Progenitor cell of endocrine pancreas (in vitro differentiated cells): ENCODE data around the gene ACTL7A. TPM values are rescaled to one million over a fixed set of nuclear protein-coding genes. Genes with fewer than 3 reads are reported as not detected.

ENCODE experiments used
- DNase-seq: peaks from one replicate; pipeline ENCODE4 v3.0.0; 2021; ENCODE audit warnings: low spot score; ENCODE audit not compliant: unreplicated experiment
- H3K27ac Mint-ChIP-seq: 2 replicates; pipeline ENCODE4 v1.8.0; 2021; ENCODE audit warnings: mild to moderate bottlenecking, moderate library complexity, mixed read lengths
- H3K27me3 Mint-ChIP-seq: 2 replicates; pipeline ENCODE4 v1.8.0; 2021; ENCODE audit warnings: mixed read lengths
- H3K36me3 Mint-ChIP-seq: 2 replicates; pipeline ENCODE4 v1.8.0; 2022; ENCODE audit warnings: mixed read lengths; ENCODE audit not compliant: insufficient read depth
- H3K4me1 Mint-ChIP-seq: 2 replicates; pipeline ENCODE4 v1.8.0; 2021; ENCODE audit warnings: low read depth, mixed read lengths
- H3K4me3 Mint-ChIP-seq: 2 replicates; pipeline ENCODE4 v1.8.0; 2021; ENCODE audit warnings: low read depth, mild to moderate bottlenecking, moderate library complexity, mixed read lengths
- H3K9me3 Mint-ChIP-seq: 2 replicates; pipeline ENCODE4 v1.8.0; 2021; ENCODE audit warnings: low read depth, mixed read lengths
- CTCF ChIP-seq: fragments of 200-600 bp; sonication (generic); IDR thresholded peaks from one replicate; pipeline ENCODE4 v1.5.0; 2021; ENCODE audit warnings: antibody characterized with exemption, mild to moderate bottlenecking; ENCODE audit not compliant: unreplicated experiment
- total RNA-seq: library from RNA; stranded (reverse); gene quantifications from 2 replicates; pipeline ENCODE4 v1.2.1, GENCODE V29; 2021

ACTL7A gene
- total RNA-seq, 1 donor from 2014 or later, result not detected

GRCh38 chr9:108876425-108876824, 14.4 kb downstream of the ACTL7A start:
- Mint-ChIP-seq H3K27me3 (no peaks in the 10 kb centered on the region), H3K4me1 (no peaks in the 10 kb centered on the region), H3K27ac (no peak overlapping the region), H3K4me3 (no peak overlapping the region), H3K9me3 (no peaks in the 10 kb centered on the region), H3K36me3 (peaks cover 33% of the 10 kb centered on the region)
- DNase-seq, result no peak
- TF ChIP-seq CTCF, result no peak

- Mint-ChIP-seq H3K27ac (no peak overlapping the region), H3K9me3 (no peaks in the 10 kb centered on the region), H3K27me3 (no peaks in the 10 kb centered on the region), H3K4me3 (no peak overlapping the region), H3K36me3 (peaks cover 26% of the 10 kb centered on the region), H3K4me1 (no peaks in the 10 kb centered on the region)
- DNase-seq, result no peak
- TF ChIP-seq CTCF, result no peak
These were observed 15.5 kb downstream of the ACTL7A start for GRCh38 chr9:108877524-108877923.

- no peaks in the 10 kb centered on the region for H3K4me1 Mint-ChIP-seq
- H3K4me3 Mint-ChIP-seq, result no peak overlapping the region
- no peak for DNase-seq
- H3K27ac Mint-ChIP-seq, result no peak overlapping the region
- no peaks in the 10 kb centered on the region for H3K27me3 Mint-ChIP-seq
- TF ChIP-seq CTCF, result no peak
- H3K9me3 Mint-ChIP-seq, result no peaks in the 10 kb centered on the region
- peaks cover 20% of the 10 kb centered on the region for H3K36me3 Mint-ChIP-seq
These were observed 18.8 kb downstream of the ACTL7A start for GRCh38 chr9:108880738-108881316.

- no peaks in the 10 kb centered on the region for H3K27me3 Mint-ChIP-seq
- no peaks in the 10 kb centered on the region for H3K9me3 Mint-ChIP-seq
- no peak for TF ChIP-seq CTCF
- H3K4me3 Mint-ChIP-seq, result no peak overlapping the region
- H3K36me3 Mint-ChIP-seq, result peaks cover 26% of the 10 kb centered on the region
- H3K27ac Mint-ChIP-seq, result no peak overlapping the region
- no peaks in the 10 kb centered on the region for H3K4me1 Mint-ChIP-seq
- no peak for DNase-seq
These were observed 20.2 kb downstream of the ACTL7A start for GRCh38 chr9:108882052-108882888.

GRCh38 chr9:108883085-108883484, 21.0 kb downstream of the ACTL7A start:
- Mint-ChIP-seq H3K36me3 (peaks cover 23% of the 10 kb centered on the region), H3K27me3 (no peaks in the 10 kb centered on the region), H3K27ac (no peak overlapping the region), H3K4me1 (no peaks in the 10 kb centered on the region), H3K9me3 (no peaks in the 10 kb centered on the region), H3K4me3 (no peak overlapping the region)
- TF ChIP-seq CTCF, result no peak
- DNase-seq, result no peak
